HG02970 (cell line): ENCODE measurements around the gene KCNIP3.
"Not testable (repeated sequence)": the region's sequence is repeated elsewhere in the genome, so short reads cannot be mapped to it uniquely, and the experiment has no call there.

Experiments
- ATAC-seq: cut with Tn5 transposase; IDR thresholded peaks from one replicate; pipeline ENCODE4 v1.9.1; 2021; ENCODE audit warnings: mild to moderate bottlenecking, moderate library complexity, moderate number of reproducible peaks; ENCODE audit not compliant: unreplicated experiment, low FRiP score

The KCNIP3 gene

DNA sequence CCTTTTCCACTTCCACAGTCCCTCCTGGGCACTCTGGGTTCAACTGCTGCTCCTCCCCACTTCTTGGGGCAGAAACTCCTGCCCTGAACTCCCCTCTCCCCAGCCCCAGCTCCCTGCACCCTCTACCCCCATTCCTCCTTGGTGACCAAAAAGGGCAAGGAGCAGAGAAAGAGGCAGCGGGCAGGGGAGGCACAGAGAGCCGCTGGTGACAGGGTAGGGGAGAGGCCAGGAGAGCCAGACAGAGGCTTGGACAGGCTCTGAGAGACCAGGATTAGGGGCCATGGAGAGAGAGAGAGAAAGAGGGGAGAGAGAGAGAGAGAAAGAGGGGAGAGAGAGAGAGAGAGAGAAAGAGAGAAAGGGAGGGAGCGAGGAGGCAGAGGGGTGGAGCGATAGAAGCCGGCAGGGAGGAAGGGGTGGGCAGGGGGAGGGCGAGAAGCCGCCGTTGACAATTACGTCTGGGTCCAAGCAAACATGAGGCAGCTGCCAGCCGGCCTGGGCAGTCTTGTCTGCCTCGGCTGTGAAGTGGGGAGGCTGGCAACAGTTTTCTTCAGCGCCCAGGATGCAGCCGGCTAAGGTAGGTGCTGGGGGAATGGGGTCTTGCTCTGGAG, at the start of gene KCNIP3:
TSS of gene KCNIP3 (plus strand) at position 468 of the 608 bp plus-strand sequence. CDS start at position 560, 92 bp downstream.
- no peak for ATAC-seq

- ATAC-seq, result no peak
These were observed 38.9 kb upstream of the KCNIP3 start for GRCh38 chr2:95258271-95258670.

DNA sequence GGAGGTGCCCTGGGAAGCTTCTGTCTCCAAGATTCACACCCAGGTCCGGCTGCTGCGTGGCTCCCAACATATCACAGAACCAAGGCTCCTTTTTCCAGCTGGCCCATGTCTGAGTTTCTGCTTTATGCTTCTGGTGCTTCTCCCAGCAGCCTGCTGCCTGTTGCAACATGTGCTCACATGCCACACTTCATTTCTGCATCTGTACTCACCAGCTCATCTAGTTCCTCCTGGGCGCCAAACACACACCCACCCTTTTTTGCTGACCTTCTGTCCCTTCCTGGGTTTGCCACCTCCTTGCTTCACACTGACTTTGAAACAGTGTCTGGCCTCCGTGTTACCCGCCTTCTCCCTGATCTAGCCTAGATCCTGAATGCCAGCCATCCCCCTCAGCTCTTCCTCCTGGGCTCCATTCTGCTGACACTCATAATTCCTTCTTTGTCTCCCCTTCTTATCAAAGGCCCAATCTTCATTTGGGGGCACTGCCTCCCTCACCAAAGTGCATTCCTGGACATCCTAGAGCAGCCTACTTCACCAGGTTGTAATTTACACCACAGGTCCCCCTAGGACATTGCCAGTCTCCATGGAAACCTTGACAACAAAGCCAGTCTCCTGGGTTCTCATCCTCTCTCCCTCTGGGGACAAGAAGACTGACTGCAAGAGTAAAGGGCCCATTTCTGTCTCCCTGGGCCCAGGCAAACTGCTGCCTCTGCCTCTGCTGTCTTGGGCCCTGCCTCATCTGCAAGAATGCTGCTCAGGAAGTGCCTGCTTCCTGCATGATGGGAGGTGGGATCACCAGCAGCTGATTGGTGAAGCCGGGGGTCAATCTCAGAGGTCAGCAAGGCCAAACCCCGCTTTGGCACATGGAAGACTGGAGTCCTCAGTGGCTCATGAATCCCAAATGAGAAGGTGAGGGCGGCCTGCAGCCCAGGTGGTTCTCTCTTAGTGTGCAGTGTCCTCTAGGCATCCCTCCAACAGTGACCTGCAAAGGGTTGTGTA, 36.8 kb upstream of the KCNIP3 start:
- no peak for ATAC-seq

DNA sequence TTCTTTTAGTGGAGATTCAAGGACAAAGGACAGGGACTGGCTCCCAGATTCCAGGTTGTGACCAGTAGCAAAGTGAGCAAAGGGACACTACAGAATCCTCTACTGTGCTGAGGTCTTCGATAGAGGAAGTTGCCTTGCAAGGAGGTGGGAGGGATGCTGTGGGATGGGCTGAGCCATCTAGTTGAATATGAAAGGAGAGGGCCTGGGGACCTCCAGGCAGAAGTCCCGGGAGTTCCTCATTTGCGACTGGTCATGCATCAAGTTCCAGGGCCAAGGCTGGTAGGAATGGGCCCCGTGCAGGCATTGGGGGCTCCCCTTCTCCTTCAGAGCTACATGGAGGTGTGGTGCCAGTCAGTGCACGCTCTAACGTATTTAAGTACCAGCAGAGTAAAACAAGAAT, 35.5 kb upstream of the KCNIP3 start:
- no peak for ATAC-seq

- no peak for ATAC-seq
These were observed 34.1 kb upstream of the KCNIP3 start for GRCh38 chr2:95262896-95263542.

DNA sequence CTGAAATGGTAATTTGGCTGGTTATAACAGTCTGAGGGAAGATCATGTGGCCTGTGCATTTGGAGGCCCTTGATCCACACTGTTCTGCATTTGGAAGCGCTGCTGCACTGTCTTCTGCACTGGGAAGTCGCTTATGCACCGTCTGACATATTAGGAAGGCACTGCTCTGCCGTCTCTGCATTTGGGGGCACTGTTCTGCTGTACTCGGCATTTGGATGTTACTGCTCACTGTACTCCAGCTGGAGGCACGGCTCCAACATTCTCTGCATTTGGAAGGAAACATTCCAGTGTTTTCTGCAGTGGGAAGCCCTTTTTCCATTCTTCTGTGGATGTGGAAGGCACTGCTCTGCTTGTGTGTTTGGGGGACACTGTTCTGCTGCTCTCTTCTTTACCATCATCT, 32.5 kb upstream of the KCNIP3 start:
- no peak for ATAC-seq

DNA sequence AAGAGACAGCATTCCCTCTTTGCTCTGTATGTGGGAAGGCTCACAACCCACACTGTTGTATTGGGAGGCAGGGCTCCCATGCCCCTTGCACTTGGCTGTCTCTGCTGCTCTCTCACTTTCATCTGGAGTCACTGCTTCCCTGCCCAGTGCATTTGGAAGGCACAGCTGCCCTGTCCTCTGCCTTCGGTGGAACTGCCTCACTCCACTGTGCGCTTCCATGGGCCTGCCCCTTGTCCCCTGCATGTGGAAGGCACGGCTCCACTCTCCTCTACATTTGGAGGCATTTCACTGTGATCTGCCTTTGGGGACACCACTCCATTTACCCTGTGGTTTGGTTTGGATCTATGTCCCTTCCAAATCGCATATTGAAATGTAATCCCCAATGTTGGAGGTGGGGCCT, 32.0 kb upstream of the KCNIP3 start:
- no peak for ATAC-seq

- ATAC-seq, result no peak
These were observed 30.2 kb upstream of the KCNIP3 start for GRCh38 chr2:95266781-95267430.

DNA sequence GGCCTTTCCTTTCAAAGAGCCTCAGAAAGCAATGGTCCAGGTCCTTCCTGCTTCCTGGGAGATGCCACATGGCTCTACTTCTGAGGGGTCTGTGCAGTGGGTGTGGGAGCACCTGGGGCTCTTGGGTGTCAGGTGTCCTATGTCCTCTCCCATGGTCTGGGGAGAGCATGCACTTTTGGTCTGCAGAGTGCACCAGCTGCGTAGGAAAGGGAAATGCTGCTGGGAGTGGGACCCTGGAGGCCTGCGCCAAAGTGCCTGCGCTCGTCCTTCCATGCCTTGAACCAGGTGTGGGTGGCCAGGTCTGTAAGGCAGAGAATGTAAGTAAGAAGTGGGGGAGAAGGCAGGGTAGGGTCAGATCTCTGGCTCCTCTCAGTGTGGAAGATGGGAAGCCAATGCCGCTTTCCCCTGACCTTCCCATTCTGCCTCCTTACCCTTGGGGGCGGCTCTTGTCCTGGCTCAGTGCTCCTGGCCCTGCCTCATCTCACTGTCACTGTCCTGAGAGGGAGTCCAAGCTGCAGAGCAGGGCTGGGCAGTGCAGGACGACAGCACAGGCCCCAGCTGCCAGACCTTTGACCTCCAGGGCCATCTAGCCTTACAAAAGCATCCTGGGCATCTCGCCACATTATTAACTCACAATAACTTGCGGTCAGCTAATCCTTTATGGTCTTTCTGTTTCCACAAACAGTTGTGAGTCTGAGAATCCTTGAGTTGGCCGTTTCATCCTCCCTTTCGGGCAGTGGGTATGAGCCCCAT, 29.5 kb upstream of the KCNIP3 start:
- ATAC-seq, result no peak

DNA sequence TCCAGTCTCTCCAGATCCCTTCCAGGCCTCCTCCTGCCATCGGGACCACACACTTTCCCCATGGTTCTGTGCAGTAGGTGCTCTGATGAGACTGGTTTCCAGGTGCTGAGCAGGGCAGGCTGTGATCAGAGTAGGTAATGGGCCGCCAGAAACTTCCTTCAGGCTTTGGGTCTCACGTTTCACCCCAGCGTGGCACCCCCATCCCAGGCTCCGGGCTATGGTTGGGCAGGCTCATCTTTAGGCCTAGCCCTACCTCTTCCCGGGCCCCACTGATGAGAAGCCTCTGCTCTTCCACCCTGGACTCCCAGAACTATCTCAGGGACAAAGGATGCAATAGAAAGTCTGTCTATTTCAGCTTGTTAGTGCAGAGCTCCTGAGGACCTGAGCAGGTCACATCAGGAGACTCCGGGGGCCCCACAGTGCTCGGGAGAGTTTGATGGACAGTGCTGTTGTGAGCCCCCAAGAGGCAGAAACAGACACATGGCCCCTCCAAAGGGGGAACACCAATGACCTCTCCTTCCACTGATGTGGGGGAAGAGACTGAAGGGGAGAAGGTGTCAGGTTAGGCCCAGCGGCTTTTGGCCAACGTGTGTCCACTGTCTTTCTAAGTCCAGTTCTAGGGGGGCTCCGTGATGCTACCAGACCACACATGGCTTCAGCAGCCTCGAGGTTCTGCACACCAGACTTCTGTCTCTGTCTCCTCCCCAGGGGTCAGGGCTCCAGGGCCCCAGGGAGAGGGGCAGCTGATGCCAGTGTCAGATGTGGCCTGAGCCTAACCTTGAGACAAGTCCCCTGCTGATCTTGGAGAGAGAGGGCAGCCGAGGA, 28.7 kb upstream of the KCNIP3 start:
- no peak for ATAC-seq

- ATAC-seq, result no peak
These were observed 28.0 kb upstream of the KCNIP3 start for GRCh38 chr2:95269036-95269680.

- not testable (repeated sequence) for ATAC-seq
These were observed 27.4 kb upstream of the KCNIP3 start for GRCh38 chr2:95269745-95270144.

DNA sequence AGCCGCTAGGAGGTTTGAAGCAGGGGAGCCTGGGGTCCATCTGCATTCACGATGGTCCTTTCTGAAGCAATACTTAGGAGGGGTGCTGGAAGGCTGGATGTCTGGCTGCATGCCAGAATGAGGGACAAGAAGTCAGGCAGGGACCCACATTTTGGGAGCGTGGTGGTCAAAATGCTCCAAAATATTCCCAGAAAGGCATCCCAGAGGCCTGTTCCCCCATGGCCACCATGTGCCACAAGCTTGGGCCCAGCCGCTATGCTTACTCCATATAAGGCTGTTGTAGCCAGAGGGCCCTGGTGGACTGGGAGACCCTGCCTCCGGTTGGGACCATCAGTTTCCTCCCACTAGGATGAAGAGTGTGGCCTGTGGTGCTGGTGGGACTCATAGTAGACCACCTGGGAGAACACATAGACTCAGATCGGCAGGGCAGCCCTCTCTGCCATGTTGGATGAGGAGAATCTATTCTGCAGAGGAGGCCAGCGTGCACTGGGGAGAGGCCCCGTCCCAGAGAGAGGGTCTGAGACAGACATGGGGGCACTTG, 26.5 kb upstream of the KCNIP3 start:
- ATAC-seq, result no peak

- no peak for ATAC-seq
These were observed 25.7 kb upstream of the KCNIP3 start for GRCh38 chr2:95271381-95271971.

GRCh38 chr2:95272299-95272751, 24.8 kb upstream of the KCNIP3 start:
- ATAC-seq, result no peak

- ATAC-seq, result no peak
These were observed 24.4 kb upstream of the KCNIP3 start for GRCh38 chr2:95272781-95273180.

- ATAC-seq, result no peak
These were observed 23.4 kb upstream of the KCNIP3 start for GRCh38 chr2:95273566-95274290.
